Fibroblast of skin of right biceps (primary cell): ENCODE measurements around the gene WIF1.

ENCODE experiments used
- DNase-seq: peaks from one replicate; pipeline ENCODE4 v3.0.0-alpha.2; 2013

The WIF1 gene, protein sequence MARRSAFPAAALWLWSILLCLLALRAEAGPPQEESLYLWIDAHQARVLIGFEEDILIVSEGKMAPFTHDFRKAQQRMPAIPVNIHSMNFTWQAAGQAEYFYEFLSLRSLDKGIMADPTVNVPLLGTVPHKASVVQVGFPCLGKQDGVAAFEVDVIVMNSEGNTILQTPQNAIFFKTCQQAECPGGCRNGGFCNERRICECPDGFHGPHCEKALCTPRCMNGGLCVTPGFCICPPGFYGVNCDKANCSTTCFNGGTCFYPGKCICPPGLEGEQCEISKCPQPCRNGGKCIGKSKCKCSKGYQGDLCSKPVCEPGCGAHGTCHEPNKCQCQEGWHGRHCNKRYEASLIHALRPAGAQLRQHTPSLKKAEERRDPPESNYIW

DNA sequence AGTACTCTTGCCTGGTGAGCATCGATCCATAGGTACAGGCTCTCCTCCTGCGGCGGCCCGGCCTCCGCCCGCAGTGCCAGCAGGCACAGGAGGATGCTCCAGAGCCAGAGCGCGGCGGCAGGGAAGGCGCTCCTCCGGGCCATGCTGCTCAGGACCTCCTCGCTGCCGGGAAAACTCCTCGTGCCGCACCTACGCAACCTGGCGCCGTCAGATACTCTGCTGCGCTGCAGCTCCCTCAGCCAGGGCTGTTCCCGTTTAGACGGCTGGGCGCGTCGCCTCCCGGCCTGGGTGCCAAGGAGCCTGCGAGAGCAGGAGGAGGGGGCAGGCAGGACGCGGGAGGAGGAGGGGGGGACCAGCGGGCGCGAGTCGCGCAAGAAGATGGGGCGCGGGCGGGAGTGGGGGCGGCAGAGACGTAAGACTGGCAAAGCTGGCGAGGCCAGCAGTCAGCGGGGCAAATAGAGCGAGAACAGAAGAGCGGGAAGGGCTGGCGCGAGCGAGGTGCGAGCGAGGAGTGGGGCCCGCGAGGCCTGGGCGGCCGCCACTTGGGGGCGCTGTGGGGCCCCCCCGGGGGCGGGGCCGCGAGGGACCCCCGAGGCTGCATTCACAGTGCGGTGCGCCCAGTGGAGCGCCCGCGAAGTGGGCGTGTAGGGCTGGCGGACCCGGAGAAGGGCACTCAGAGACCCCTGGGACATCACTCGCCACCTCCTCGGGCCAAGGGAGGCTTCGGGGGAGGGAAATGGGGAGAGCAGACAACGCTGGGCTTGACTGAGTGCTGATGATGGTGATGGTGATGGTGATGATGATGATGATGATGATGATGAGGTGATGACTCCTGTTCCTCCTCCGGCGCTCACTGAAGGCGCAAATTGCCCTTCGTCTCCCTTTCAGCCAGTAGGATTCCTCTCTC is at the start of gene WIF1:
WIF1 (minus strand) TSS at position 257 of the 907 bp plus-strand sequence; CDS start at position 143, 114 bp downstream.
- DNase-seq = peak; percentile 6

- peak; percentile 65 for DNase-seq
These were observed 49.2 kb upstream of the WIF1 start for GRCh38 chr12:65170209-65170881.

- peak; percentile 91 for DNase-seq
These were observed 48.5 kb upstream of the WIF1 start, which contains the start of gene LEMD3 for GRCh38 chr12:65169320-65170208. Gene LEMD3 (plus strand): TSS chr12:65169583. CDS start chr12:65169597, 14 bp downstream.

DNA sequence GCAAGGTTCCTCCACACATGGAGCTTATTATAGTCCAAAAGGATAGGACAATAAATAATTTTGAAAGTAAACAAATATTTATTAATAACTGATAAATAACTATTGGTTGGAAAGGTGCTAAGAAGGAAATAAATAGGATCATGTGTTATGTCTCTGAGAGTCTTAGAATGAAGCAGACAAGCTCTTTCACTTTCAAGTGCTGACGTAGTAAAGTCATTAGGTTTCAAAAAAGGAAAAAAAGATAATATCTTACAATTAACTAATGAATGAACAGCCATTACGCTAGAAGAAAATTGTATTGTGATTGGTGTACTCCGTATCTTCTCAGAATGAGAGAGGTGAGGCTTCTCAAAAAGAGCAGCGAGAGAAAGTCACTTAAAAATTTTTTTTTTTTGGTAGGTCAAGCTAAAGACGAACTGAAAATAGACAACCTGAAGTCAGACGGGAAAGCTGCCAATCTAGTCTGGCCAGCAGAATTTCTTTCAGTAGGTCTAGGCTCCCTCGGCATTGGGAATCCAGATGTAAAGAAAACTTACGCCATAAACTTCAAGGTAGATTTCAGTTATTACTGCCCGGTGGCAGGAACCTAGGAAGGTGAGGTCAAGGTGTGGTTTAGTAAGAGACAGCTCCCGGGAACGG is 47.7 kb upstream of the WIF1 start:
- no peak for DNase-seq

- DNase-seq = no peak
These were observed 43.7 kb upstream of the WIF1 start for GRCh38 chr12:65164774-65165173.

- DNase-seq = no peak
These were observed 43.1 kb upstream of the WIF1 start for GRCh38 chr12:65164244-65164643.

- no peak for DNase-seq
These were observed 41.5 kb upstream of the WIF1 start for GRCh38 chr12:65162609-65163008.

DNA sequence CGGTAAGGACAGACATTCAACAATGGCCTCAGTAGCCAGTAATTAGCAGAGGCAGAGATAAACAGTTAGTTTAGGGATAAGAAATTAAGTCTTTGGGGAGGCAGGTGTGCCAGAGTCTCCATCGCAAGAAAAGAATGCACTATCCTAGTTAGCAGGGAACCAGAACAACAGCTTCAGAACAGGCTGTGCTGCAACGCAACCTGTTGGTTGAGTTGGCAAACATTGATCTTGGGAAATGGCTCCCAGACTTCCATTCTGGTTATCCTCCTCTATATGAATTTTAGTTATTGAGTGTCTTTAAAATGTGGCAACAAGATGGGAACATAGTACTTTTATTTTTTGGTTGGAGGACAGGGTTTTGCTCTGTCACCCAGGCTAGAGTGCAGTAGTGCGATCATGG is 36.0 kb upstream of the WIF1 start:
- no peak for DNase-seq

DNA sequence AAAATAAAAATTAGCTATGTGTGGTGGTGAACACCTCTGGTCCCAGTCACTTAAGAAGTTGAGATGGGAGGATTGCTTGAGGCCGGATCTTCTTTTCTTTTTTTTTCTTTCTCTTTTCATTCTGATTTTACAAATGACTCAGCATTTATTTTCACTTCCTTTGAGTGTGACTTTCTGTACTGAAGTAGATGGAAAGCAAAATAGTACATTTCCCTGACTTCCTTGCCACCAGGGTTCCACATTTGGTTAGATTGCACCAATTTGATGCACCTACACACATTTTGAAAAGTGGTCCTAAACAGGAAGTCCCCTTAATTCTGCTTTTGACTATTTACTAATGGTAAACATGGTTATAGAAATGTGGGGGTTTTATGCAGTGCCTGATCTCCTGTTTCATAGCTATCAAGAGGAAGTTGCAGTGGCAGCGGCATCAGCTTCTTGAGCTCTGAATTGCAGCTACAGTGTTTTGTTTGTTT is 35.3 kb upstream of the WIF1 start:
- no peak for DNase-seq

GRCh38 chr12:65155784-65156183 is 34.7 kb upstream of the WIF1 start:
- DNase-seq = no peak

DNA sequence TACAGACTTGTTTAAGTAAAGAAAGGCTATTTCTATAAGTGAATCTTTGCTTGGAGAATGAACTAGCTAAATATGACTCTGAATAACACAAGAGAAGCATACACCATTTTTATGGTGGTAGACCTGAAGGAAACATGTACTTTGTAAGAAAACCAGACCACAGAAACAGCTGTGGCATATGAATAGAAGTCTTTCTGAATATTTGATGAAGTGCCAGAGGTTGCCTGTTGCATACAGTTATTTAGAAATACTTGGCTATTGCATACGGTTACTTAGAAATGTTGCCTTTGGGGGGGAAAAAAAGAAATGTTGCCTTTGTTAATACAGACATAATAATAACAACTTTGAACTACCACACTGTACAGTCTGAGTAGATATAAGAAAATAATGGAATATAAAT is 31.5 kb upstream of the WIF1 start:
- DNase-seq = peak; percentile 10

- no peak for DNase-seq
These were observed 30.9 kb upstream of the WIF1 start for GRCh38 chr12:65152012-65152411.

DNA sequence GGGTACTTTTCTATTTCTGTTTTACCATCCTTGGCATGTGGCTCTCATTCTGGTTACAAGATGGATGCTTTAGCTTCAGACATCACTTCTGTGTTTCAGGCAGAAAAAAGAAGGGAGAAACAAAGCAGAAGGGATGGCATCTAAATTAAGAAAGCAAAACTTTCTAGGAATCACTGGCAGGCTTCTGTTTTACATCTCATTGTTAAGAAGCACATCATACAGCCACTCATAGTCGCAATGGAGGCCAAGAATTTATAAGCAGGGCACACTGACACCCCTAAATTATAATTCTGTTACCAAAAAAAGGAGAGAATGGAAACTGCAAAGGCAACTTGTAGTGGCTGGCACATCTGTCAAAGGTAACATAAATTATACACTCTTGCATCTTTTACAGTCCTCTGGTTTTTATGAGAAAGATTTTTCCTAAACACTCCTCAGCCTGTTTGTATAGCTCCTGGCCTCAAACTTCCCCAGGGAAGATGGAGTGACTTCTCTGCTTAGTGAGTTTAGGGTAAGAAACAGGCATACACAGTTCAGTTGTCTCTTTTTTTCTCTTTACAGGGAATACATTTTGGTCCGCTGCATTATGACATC is 26.3 kb upstream of the WIF1 start:
- no peak for DNase-seq

- DNase-seq = no peak
These were observed 19.6 kb upstream of the WIF1 start for GRCh38 chr12:65140738-65141137.

DNA sequence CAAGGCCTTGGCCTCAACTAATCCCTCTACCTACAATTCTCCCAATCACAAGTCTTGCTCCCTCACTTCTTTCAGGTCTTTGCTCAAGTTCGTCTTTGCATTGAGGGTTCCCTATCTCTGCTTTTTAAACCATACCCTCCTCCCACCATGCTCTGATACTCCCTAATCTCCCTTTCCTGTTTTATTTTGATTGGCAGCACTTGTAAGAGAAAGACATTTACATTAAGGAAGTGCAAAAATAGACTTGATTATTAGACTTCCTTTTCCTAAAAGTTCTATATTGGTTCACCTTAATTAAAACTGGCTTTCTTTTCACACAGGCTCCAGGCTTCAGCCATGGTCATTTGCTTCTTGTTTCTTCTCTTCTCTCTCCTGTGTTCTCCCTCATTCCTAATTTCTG is 18.3 kb upstream of the WIF1 start:
- DNase-seq = no peak

DNA sequence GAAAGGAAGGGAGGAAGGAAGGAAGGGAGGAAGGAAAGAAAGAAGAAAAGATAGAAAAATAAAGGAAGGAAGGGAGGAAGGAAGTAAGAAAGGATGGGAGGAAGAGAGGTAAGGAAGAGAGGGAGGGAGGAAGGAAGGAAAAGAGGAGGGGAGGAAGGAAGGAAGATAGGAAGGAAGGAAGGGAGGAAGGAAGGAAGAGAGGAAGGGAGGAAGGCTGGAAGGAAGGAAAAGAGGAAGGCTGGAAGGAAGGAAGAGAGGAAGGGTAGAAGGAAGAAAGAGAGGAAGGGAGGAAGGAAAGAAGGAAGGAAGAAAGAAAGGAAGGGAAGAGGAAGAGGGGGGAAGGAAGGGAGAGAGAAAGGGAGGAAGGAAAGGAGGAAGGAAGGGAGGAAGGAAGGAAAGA is 12.8 kb upstream of the WIF1 start:
- no peak for DNase-seq

GRCh38 chr12:65126482-65126881 is 5.4 kb upstream of the WIF1 start:
- no peak for DNase-seq

GRCh38 chr12:65125975-65126374 is 4.9 kb upstream of the WIF1 start:
- DNase-seq = no peak

DNA sequence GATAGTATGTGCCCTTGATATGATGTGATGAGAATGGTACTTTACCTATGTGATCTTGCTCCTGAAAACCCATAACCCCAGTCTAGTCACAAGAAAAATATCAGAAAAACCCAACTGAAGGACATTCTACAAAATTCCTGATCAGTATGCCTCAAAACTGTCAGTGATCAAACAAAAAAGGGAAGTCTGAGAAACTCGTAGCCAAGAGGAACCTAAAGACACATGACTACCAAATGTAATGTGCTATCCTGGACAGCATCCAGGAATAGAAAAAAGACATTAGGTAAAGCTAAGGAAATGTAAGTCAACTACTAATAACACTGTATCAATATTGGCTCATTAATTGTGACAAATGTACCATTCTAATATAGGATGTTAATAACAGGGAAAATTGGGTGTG is 4.1 kb upstream of the WIF1 start:
- no peak for DNase-seq

DNA sequence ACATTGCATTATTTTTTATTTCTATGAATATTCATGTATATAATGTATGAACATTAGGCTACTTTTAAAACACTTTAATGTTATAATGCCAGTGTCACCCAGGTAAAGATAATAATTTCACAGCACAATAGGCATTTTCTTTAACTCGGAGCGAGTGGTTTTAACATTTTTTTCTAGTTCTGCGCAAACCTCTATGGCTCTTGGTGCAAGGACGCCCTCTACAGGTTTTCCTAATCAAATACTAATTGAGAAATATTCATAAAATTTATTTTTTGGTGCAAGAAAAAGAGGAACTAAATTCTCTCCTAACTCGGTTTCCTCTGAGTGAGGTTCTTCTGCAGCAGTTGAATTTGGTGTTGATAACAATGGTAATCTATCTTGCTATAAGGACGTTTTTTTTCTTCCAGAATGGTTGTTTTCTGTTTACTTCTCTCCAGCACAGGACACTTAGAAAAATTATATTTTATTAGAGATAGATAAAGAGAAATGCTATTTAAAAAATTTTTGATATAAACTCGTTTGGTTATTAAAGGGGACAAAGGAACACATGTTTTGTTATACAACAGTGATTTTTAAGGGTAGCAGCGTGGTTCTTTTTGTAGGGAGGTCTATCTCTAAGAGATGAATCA is 2.4 kb upstream of the WIF1 start:
- peak; percentile 40 for DNase-seq

DNA sequence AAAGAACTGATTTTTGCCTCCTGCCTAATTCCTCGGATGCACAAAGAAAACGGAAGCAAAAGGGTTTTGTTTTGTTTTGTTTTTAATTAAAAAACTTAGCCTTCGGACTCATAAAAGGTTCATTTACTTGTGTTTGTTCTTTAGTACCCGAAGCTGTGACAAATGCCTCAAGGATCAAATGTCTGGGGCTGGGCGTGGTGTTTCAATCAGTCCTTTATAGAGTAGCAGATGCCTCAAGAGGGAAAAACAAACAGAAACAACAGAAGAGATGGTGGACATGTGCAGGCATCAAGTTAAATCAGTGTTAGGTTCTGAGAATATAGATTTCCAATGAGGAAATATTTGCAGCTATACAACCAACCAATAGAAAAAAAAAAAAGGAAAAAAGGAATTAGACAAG is 1.6 kb upstream of the WIF1 start:
- no peak for DNase-seq
